OCI-LY3 (cell line): ENCODE results near the gene NFE2.

Experiments
- EZH2phosphoT487 ChIP-seq: fragments of 200-600 bp; shearing (Covaris generic); IDR thresholded peaks from 2 replicates; pipeline ENCODE4 v1.6.1; 2018; ENCODE audit warnings: antibody characterized with exemption, mixed run types, low read depth
- TF ChIP-seq, protein P1 (sequence below): fragments of 200-600, 300-600 bp; sonication (generic); IDR thresholded peaks from 2 replicates; pipeline ENCODE4 v1.5.1; 2014; ENCODE audit warnings: antibody characterized with exemption, low read length, low read depth

DNA sequence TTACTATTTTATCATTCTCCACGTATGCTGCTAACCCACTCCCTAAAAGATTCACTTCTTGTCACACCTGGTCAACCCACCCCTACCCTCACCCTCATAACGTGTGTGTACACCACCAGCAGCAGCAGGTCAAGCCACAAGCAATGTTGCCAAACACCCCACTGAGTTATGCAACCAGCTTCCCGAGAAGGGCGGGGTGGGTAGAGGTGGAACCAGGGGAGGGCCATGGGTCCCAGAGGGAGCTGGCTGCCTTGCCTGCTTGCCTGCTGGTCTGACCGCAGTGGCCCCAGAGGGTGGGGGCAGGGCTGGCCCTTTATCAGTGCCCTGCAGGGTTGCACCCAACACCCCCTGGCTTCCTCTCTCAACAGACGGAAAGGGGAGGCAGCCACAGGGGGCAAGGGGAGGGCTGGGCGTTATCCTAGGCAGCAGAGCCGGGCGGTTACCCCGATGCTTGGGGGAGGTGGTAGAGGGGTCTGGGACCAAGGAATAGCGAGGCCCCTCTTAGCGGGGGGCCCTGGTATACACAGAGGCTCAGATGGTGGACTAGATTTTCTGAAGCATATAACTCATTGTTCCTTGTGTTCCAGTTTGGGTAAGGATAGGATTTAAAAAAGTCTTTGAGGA is 3.5 kb upstream of the NFE2 start:
- TF ChIP-seq, protein P1, sequence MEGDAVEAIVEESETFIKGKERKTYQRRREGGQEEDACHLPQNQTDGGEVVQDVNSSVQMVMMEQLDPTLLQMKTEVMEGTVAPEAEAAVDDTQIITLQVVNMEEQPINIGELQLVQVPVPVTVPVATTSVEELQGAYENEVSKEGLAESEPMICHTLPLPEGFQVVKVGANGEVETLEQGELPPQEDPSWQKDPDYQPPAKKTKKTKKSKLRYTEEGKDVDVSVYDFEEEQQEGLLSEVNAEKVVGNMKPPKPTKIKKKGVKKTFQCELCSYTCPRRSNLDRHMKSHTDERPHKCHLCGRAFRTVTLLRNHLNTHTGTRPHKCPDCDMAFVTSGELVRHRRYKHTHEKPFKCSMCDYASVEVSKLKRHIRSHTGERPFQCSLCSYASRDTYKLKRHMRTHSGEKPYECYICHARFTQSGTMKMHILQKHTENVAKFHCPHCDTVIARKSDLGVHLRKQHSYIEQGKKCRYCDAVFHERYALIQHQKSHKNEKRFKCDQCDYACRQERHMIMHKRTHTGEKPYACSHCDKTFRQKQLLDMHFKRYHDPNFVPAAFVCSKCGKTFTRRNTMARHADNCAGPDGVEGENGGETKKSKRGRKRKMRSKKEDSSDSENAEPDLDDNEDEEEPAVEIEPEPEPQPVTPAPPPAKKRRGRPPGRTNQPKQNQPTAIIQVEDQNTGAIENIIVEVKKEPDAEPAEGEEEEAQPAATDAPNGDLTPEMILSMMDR = no peak
- no peak for TF ChIP-seq EZH2phosphoT487
